GM18868 (cell line): Measurements from ENCODE around the gene MBTPS1.

ENCODE experiments used
- ATAC-seq: cut with Tn5 transposase; IDR thresholded peaks from one replicate; pipeline ENCODE4 v1.9.1; 2021; ENCODE audit warnings: mild to moderate bottlenecking, moderate library complexity; ENCODE audit not compliant: unreplicated experiment

The MBTPS1 gene

GRCh38 chr16:84116720-84117493, at the start of gene MBTPS1:
MBTPS1 (minus strand) TSS chr16:84116942; CDS start chr16:84101783, 15,159 bp downstream.
- peak; percentile 94 for ATAC-seq

GRCh38 chr16:84165746-84166145, 49.0 kb upstream of the MBTPS1 start:
- ATAC-seq: no peak

- ATAC-seq: no peak
Observed at GRCh38 chr16:84161801-84162200, 45.1 kb upstream of the MBTPS1 start.

GRCh38 chr16:84161037-84161436, 44.3 kb upstream of the MBTPS1 start:
- no peak for ATAC-seq

- ATAC-seq: no peak
Observed at GRCh38 chr16:84159800-84160199, 43.1 kb upstream of the MBTPS1 start.

GRCh38 chr16:84159007-84159406, 42.3 kb upstream of the MBTPS1 start:
- ATAC-seq: no peak

- no peak for ATAC-seq
Observed at GRCh38 chr16:84156342-84156784, 39.6 kb upstream of the MBTPS1 start.

- no peak for ATAC-seq
Observed at GRCh38 chr16:84155771-84156170, 39.0 kb upstream of the MBTPS1 start.

GRCh38 chr16:84155226-84155625, 38.5 kb upstream of the MBTPS1 start:
- ATAC-seq: no peak

- ATAC-seq: no peak
Observed at GRCh38 chr16:84153660-84154214, 37.0 kb upstream of the MBTPS1 start.

- ATAC-seq: no peak
Observed at GRCh38 chr16:84150926-84151325, 34.2 kb upstream of the MBTPS1 start.

GRCh38 chr16:84144859-84145639, 28.3 kb upstream of the MBTPS1 start, which contains the start of the genes DNAAF1 and HSDL1:
DNAAF1 (plus strand) TSS chr16:84145308; CDS start chr16:84145441, 133 bp downstream.
HSDL1 (minus strand) TSS chr16:84145177; CDS start chr16:84131321, 13,856 bp downstream.
- peak; percentile 81 for ATAC-seq

GRCh38 chr16:84144209-84144858, 27.6 kb upstream of the MBTPS1 start:
- no peak for ATAC-seq

GRCh38 chr16:84143784-84144199, 27.1 kb upstream of the MBTPS1 start:
- ATAC-seq: no peak

GRCh38 chr16:84143081-84143480, 26.3 kb upstream of the MBTPS1 start:
- ATAC-seq: no peak

- no peak for ATAC-seq
Observed at GRCh38 chr16:84141143-84141670, 24.5 kb upstream of the MBTPS1 start.

- ATAC-seq: no peak
Observed at GRCh38 chr16:84139628-84140258, 23.0 kb upstream of the MBTPS1 start.

GRCh38 chr16:84138824-84139627, 22.3 kb upstream of the MBTPS1 start:
- peak; percentile 76 for ATAC-seq

GRCh38 chr16:84138500-84138823, 21.7 kb upstream of the MBTPS1 start:
- no peak for ATAC-seq
